GM21447 (cell line): Measurements from ENCODE around the gene RFLNA.

Experiments
- ATAC-seq: cut with Tn5 transposase; IDR thresholded peaks from one replicate; pipeline ENCODE4 v1.9.1; 2021; ENCODE audit not compliant: unreplicated experiment

The RFLNA gene

GRCh38 chr12:124354400-124354799, 59.5 kb downstream of the RFLNA start:
- no peak for ATAC-seq

- no peak for ATAC-seq
These were observed 61.3 kb downstream of the RFLNA start for GRCh38 chr12:124356221-124356620.

DNA sequence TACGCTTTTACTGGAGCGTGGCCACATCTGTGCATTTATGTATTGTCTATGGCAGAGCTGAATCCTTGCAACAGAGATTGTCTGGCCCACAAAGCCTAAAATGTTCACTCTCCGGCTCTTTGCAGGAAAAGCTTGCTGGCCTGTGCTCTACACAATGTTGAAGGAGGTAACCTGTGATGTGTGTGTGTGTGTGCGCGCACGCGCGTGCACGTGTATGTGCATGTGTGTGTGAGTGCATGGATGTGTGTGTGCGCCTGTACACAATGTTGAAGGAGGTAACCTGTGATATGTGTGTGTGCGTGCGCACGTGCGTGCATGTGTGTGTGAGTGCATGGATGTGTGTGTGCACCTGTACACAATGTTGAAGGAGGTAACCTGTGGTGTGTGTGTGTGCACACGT, 62.7 kb downstream of the RFLNA start:
- no peak for ATAC-seq

DNA sequence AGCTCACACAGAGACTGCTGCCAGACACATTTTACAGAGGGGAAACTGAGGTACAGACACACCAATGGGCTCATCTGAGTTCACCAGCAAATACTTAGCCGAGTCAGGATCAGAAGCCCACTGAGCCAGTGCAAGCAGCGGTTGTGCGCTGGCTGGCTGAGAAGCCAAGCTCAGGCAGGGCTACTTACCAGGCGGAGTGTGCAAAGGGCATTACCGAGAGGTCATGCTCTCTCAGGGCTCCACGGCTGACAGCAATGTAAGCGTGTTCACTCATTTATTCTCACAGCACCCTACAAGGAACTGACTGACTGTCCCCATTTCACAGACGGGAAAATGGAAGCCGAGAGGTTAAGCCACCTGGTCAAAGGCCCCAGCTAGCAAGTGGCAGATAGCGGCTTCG, 63.7 kb downstream of the RFLNA start:
- no peak for ATAC-seq

DNA sequence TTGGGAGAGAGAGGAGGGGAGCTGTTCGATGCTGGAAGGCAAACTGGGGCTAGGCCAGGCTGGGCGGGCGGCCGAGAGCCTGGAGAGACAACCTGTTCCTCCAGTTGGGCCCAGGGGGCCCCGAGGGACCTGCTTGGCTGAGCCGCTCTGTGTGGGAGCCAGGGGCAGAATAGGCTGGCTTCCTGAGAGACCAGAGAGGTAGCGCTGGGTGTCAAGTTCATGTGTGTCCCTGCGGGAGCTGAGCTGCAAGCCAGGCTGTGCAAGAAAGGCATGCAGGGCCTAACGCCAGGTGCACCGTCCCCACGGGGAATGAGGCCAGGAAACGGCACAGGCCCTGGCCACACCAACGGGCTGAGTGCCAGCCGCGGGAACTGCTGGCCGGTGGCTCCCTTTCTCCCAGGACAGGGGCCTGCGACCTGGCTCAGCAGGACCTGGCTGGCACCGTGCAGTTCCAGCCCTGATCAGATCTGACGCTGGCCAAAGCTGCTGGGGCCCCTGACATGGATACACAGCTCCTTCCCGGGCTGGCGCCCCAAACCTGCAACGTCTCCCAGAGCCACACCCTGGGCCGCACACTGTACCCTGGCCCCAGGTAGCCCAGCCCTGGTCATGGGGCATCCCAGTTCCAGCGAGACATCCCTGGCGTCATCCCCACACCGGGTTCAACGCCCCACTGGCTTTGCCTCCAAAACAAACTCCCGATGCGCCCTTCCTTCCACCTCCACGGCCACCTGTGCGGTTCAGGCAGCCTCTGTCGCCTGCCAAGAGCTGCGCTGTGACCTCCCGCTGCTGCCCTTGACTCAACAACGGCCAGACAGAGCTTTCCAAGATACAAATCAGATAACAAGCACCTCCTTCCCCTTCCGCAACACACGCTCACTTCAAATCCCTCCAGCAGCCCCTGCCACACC, 65.0 kb downstream of the RFLNA start:
- no peak for ATAC-seq

DNA sequence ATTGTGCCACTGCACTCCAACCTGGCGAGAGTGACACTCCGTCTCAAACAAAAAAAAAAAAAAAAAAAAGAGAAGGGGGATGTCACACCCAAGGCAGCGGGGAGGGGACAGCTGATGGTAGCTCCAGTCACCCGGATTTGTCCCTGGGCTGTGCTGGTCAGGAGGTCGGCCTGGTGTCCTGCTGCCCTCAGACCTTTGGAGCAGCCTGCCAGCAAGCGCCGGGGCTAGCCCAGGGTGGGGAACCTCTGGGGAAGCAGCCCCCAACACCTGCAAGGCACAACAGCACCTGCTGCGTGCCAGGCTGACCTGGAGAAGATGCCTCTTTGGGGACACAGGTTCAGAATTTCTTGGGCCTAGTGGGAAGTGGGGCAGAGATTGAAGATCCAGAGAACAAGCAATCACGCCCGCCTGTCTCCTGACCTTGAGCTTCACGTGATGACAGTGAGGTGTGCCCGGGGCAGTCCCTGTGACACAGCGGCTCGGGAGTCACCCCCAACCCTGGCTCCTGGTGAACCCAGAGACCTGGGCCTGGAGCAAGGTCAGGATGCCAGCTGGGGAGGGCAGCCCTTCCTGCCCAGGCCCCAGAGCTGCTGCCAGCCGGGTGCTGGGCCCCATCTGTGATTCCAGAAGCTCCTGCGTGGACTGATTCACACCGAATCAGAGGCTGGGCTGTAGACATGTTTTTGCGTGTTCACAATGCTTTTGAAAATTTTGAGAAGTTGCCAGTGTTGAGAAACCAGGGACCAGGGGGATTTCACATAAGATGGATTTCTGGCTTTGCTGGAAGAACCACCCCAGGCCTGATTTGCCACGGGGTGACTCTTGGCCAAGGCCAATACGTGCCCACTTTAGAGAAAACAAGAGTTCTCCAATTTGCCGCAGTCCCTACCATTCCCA, 66.4 kb downstream of the RFLNA start:
- no peak for ATAC-seq

DNA sequence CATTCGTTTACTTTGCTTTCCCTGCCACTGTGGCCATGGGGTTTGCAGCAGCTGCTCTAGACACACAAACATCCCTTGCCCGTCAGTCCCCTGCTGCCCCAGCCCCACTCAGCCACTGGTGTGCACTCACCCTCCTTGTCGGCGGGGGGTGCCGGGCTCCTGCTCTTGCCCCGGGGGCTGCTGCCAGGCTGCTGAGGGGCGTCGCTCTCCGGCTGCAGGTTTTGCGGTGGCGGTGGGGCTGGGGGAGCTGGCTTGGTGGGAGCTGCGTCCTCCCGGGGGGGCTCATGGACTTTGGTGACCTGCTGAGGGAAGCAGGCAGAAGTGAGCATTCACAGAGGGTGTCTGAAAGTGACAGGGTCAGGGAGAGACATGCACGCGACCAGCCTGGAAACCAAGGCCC, 67.1 kb downstream of the RFLNA start:
- ATAC-seq = no peak

- no peak for ATAC-seq
These were observed 68.6 kb downstream of the RFLNA start for GRCh38 chr12:124363353-124363965.

- no peak for ATAC-seq
These were observed 69.7 kb downstream of the RFLNA start for GRCh38 chr12:124364543-124364942.
